ENCODE results near the gene KCNN3.

Gene KCNN3

DNA sequence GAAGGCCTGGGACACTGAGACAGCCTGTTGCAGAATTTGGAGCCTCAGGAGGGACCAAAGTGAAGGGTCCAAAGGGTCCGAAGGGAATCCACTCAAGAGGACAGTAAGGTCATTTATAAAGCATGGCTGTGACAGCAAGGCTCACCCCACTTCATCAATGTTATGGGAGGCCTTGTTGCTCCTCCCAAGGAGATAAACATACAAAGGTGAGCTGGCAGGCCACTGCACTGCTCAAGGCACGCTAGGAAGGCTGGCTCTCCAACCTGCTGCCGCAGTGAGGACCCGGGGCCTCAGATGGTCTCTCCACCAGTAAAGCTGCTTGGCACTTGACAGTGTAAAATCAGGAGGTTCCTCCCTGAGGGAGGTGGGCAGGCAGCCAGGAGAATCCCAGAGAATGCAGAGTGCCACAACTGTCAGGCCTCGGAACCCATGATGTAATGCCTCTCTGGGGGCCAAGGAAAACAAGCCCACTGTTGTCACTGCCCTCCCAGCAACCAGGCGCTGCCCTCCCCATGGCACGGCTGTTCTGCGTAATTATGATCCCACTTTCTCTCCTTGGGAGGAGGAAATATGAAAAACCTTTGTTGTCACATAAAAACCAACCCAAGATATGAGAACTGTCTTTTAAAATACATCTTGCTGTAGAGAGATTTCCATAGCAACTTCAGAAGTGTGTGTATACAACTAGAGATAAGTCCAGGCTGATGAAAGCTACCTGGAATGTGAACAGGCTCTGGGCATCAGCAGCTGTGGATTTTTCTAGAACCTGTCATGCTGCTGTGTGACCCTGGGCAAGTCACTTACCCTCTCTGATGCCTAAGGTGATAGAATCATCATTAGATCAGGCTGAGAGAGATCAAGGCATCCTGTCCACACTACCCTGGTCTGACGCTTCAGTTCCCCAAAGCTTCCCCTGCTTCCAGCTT lies 102.5 kb downstream of the KCNN3 start:
- no peak for DNase-seq

DNA sequence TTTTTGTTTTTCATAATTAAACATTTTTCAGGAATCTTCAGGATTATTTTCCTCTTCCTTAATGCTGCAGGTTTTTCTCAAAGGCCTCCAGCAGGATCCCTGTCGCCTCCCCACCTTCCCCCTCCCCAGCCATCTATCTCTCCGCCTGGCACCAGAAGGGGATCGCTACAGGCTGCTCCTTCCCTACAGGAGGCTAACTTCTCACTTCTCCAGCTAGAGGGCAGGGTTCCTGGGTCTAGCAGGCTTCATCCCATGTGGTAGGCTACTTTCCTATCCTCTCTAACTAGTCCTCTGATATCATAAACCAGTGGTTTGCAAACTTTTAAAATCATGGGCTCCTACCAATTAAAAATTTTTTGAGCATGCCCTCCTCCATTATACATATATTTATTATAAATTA lies 104.1 kb downstream of the KCNN3 start:
- DNase-seq, result peak; percentile 31

DNA sequence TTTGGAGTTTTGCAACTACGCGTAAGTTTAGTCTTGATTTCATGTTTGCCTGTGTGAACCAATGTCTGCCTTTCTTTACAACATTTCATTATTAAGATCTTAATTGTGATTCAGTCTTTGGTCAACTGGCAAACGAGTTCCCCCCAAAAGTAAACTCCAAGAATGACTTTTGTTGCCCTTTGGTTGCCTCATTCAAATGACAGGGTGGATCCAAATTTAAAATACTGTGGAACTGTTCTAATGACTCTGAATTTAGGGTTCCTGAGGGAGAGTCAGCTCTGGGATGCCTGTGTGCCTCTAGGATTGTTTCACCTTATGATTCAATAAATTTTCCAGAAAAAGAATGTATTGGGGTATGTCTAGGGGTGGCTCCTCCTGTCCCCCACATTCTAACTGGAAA lies 105.3 kb downstream of the KCNN3 start:
- no peak for DNase-seq

DNA sequence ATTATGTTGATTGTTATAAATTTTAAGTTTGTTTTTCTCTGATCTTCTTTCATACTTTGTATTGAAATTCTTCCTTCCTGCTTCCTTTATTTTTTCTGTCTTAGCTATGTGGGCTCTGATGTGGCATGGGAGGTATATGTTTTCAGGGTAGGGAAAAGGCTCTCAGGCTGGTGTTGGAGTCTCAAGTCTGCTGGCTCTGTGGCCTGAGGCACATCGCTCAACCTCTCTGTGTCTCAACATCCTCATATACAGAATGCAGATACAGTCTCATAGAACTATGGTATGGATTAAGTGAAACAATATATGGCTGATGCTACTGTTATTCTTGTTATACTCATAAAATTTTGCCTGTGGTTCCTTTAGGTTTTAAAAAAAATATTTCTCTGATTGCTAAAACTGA lies 105.9 kb downstream of the KCNN3 start:
- no peak for DNase-seq

DNA sequence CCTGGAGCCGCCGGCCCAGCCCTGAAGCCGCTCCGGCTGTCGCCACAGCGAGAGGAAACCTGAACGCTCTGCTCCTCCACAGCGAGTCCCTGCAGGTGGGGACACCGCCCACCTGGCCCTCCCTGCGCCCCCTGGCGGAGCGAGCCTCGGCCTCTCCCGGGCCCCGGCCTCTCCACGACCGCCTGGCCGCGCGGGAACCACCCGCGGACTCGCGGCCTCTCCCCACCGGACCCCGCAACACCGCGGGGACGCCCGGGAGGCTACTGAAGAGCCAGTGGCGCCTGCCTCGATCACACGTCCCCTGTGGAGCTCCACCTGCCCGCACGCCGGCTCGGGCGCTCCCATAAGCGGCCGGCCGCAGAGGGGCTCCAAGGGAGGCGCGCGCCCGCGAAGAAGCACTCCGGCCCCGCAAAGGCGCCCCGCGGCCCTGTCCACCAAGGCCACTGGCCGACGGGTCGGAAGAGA lies 109.6 kb downstream of the KCNN3 start:
- DNase-seq, result no peak

DNA sequence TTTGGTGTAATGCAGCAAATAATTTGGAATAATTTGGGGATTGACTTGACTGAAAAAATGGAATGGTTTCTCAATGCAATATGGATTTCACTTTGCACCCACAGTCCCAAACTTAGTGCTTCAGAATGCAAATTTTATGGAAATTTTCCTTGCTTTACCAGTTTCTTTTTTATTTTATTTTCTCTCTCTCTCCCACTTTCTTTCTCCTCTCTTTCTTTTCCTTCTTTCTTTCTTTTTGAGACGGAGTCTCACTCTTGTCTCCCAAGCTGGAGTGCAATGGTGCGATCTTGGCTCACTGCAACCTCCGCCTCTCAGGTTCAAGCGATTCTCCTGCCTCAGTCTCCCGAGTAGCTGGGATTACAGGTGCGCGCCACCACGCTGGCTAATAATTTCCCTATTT lies 110.3 kb downstream of the KCNN3 start:
- no peak for DNase-seq

DNA sequence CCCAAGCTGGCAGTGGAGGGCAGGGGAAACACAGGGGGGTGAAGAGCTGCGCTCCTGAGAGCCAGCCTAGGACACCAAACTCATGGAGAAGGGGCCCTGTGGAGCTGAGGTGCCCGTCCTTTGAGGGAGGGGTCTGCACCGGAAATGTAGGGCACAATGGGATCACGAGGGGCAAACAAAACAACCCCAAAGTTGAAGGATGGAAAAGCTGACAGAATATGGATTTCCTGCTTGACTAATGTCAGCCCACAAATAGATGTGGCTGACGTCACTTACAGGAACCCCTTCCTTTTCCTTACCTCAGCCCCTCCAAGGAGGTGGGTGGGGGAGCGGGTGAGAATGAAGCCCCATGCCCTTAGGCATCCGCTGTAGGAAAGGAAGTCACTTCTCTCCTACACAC lies 110.9 kb downstream of the KCNN3 start:
- no peak for DNase-seq

DNA sequence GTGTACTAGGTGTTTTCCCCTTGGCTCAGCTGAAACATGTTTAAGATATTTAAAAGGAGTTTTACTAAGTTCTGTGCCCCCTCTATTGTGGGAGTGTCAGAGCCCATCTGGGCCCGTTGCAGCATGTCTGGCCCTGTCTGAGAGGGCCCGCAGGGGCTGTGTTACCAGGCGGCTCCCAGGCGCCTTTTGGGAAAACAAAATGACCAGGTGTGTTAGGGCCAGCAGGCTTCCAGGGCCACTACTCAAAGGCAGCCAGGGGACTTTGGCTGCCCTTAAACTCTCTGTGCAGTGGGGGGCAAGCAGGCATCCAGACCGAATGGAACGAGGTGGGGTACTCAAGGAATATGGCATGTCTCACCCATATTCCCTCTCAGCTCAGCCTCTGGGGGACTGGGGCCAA lies 111.7 kb downstream of the KCNN3 start:
- DNase-seq, result no peak

DNA sequence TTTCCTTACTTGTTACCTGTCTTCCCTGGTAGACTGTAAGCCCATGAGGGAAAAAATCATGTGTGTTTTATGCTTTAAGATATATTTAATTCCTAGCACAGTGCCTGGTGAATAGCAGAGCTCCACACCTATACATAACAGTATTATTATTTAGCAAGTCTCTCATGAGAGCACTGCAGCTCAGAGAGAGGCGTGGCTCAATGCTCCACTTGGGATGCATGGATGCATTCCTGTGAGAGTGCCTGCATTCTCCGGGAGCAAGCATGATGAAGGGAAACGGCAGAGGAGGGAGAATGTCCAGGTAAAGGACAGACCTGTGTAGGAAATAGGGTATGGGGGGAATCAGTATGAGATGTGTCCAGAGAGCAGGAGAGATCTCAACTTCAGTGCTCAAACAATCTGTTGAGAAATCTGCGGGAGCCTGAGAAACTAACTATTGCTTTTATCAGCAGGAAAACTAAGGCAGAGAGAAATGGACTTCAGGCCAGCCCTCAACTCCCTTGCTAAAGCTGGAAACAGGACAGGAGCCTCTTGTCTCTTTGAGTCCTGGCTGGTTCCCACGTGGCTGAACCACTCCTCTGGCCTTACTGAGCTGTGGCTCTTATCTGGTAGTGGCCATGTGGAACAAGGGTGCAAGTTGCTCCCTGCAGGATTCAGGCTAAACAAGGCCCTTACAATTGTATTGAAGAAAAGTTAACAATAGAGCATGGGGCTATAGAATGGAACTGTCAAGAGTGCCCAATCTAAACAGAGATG lies 113.1 kb downstream of the KCNN3 start:
- DNase-seq, result no peak

DNA sequence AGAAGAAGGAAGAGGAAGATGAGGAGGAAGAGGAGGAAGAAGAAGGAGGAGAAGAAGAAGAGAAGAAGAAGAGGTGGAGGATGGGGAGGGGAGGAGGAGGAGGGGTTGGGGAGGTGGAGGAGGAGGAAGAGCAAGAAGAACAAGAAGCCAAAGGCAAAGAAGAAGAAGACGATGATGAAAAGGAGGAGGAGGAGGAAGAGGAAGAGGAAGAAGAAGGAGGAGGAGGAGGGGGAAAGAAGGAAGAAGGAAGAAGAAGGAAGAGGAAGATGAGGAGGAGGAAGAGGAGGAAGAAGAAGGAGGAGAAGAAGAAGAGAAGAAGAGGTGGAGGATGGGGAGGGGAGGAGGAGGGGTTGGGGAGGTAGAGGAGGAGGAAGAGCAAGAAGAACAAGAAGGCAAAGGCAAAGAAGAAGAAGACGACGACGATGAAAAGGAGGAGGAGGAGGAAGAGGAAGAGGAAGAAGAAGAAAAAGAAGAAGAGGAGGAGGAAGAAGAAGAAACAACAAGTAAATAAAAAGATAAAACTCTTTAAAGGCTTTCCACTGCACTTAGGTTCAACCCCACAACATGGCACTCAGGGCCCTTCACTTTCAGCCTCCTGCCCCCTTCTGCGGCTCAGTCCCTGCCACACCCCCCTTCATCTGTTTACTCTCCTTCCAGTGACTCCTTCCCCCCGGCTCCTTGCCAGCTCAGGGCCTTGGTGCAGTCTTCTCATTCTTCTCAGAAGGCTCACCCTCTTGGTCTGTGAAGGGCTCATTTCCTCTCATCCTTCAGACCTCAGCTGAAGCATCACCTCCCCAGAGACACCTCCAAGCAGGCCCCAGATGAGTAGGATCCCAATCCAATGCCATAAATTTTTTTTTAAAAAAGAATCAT lies 114.0 kb downstream of the KCNN3 start:
- DNase-seq, result peak; percentile 41

DNA sequence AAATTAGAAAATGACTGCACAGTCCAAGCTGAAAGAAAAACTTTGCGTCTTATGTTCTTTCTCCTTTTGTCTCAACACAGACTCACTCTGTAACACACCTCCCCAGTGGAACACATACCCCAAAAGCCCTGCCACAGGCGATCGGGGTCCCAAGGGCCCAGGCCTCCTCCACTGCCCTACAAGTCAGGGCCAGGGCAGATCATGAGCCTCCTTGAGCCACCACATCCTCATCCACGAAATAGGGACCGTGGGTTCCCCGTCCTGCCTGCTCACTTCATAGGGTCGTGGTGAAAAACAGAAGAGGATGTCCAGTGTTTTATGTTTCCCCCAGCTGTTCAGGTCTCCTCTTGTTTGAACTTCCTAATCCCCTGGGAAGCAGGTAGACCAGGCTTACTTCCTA lies 116.7 kb downstream of the KCNN3 start:
- no peak for DNase-seq

DNA sequence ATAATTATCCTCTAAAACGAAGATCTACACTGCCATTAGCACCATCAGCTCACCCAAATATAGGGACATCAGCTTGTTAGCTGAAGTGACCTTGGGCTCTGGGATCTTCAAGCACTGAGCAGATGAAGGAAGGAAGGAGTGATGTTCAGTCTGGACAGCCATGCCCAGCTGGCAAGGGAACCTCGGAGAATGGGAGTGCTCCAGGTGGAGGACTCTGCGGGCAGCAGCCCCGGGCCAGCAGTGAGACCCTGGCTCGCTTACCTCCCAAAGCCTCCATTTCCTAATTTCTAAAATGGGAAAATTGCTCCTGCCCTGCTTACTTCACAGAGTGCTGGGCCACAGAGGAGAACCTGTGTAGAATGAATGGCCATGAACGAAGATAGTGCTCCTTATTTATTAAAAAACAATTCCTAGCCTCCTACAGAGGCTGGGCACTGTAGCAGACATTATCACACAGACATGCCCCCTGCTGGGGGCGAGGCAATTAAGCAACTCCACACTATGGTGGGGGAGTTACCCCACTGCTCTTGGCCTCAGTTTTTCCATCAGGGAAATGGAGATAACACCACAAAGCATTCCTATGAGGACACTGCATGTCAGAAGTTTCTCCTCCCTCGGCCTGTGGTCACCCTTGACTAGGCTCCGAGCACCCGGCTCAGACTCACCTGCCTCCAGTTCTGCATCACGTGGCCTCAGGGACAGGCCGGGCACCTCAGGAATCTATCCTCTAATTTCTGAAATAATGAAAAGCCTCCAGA lies 117.6 kb downstream of the KCNN3 start:
- no peak for DNase-seq

DNA sequence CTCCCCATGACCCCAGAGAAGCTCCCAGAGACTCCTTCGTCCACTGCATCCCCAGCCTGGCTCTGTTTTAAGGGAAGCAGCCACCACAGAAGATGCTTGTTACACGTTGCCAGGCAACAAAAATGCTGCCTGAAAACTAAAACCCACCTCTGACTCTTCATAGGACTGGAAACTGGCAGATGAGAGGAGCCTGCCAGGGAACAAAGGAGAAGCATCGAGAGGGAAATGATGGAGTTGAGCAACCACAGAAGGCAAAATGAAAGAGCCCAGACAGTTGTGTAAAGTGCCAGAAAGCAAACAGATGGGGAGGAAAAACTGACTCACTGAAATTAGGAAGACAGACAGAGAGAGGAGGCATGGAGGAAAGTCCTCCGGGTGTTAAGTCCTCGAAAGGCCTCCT lies 118.4 kb downstream of the KCNN3 start:
- peak; percentile 21 for DNase-seq

DNA sequence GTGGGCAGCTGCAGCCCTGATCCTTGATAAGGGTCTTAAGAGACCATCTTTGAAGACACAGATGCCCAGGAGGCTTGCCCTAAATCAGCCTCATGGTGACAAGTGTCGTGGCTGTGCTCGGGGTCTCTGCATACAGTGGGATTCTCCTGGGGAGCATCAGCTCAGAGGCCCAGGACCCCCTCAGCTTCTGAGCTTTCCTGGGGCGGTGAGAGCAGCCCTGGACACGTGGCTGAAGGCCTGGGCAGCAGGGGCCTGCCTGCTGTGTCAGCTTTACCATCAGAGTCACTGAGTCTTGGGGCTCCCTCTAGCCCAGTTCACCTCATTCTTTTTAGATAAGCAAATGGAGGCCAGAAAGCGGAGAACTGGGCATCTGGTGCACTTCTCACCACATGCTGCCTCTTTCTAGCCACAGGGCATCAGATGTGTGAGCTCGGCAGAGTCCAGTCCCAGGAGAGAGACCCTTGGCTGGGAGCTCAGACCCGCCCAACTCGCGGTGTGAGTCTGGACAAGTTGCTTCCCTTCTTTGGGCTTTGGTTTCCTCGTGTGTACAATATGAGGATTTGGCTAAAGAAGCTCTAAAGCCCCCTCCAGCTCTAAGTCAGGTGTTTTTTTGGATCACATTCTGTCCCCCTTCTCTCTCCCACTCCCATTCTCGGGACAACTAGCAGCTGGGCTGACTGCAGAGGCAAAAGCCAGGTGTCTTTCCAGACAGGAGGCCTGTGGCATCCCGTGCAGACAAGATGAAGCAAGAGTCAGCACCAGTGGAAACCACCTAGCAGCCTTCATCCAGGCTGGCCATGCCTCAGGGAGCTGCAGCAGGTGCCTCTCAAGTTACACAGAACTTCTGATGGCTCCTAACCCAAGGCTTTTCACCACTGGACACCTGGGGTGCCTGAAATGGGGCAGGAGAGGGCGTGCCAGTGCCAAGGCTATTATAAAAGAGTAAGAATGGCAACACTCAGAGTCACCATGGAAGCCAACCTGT lies 119.1 kb downstream of the KCNN3 start:
- DNase-seq, result no peak

DNA sequence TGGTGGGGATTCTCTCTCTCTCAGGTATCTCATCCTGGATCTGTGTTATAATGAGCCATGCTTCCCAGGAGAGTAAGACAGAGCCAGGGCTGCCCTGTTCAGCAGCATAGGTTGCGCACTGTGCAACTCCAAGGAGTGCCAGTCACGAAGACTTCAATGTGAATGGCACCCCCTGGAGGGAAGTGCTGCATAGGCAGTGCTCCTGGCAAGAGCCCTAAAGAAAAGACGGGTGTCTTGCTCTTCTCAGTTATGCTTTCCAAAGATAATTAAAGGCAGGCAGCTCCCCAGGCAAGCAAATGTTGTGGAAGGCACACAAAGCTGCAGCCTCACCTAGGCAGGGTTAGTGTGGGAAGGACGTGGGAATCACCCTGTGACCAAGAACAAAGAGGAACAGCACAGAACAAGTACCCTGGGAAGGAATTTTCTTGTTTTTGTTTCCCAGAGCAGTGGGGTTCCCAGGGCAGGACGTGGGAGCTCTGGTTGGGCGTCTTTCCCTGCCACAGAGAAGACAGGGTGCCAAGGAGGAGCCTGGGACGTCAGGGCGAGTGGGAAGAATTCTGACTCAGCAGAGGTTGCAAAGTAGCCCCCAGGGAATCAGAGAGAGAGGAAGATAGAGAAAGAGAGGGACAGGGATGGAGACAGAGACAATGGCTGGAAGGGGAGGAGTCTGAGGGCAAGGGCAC lies 120.9 kb downstream of the KCNN3 start:
- peak; percentile 16 for DNase-seq

DNA sequence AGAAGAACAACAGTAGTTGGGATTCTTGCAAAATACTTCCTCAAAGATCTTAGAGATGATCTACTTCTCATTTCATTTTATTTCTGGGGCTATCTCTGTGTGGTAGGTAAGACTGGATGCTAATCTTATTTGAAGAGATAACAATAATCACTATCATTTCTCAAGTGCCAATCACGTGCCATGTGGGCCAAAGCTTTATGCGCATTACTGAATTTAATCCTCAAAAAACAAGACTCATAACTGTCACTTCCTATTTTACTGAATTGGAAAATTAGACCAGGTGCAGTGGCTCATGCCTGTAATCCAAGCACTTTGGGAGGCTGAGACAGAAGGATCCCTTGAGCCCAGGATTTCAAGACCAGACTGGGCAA lies 121.7 kb downstream of the KCNN3 start:
- no peak for DNase-seq

DNA sequence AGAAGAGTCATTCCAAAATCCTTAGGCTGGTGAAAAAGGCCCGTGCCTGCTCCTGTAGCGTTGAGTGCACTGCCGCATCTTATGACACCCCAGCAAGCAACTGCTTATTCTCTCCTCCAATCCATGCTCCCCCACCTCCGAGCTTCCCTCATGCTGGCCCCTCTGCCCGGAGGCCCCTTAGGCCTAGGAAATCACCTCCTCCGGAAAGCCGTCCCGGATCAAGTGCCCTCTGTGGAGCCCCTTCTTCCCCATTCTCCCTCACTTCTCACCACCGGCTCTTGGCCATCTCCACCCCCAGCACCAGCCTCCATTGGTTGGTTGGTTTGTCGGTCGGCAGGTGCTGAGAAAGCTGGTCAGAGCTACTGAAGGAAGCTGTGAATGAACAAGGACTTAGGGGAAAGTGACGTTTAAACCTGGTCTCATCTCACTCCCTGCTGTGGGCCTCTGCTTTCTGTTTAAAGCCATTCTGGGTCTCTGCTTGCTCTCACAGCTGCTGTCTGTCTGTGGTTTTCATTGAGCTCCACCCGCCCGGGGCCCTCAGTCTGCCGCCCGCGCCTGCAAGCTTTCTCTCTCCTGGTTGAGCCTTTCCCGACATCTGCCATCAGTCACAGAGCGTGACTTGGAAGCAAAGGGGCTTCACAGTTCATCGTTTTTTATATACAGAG lies 122.2 kb downstream of the KCNN3 start:
- no peak for DNase-seq

DNA sequence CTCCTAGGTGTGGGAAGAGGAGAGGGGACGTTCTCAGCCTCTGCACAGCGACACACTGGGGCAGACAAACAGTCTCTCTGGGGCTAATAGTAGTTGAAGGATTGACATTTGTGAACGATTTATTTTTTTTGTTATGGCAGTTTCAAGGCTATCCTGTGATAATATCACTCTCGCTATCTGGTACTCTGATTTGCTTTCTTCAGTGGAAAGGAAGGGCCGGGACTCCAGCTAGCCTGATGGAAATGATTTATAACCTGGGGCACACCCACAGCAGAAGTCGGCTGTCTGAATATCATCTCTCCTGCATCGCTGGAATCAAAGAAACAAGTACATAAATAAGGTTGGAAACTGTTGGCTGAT lies 122.7 kb downstream of the KCNN3 start:
- no peak for DNase-seq

DNA sequence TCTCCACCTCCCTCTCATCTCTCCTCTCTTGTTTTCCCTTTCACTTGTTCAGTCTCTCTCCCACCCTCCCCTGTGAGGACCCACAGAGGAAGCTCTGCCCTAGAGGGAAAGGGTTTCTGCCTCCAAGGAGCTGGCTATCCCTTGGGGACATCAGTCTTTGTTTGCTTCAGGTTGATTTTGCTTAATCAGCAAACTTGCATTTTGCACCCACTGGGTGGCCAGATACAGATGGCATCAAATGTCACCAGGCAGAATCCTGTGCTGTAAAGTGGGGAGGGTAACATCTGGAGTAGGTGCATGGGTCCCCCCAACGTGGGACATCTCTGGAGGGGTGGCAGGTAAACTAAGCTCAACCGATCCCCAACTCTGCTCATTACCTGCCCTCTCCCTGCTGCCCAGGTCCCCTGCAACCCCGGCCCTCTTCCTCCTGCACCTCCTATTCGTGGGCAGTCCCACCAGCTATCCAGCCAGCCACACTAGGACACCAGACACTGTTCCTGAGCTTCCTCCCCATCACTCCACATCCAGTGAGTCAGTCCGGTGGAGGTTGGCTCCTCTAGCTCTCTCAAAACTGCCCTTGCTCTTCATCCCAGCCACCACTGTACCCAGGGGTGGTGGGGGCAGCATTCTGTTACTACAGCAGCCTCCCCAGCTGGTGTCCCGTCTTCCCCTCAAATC lies 123.3 kb downstream of the KCNN3 start:
- DNase-seq, result no peak
